HL-60 (cell line): ENCODE data around the gene KCNQ1.

Source experiments
- DNase-seq, 2 experiments: peaks; one replicate each; pipeline ENCODE4 v3.0.0-alpha.2; 2010 to 2020; ENCODE audit warnings: low read depth in 1 of 2, low spot score in 1 of 2
- H3K27ac ChIP-seq: fragments of 250-450 bp; sonication (Bioruptor Pico); replicated peaks from 2 replicates; pipeline ENCODE4 v1.5.1; 2020; ENCODE audit warnings: mild to moderate bottlenecking, moderate library complexity
- H3K27me3 ChIP-seq: fragments of 250-450 bp; sonication (Bioruptor Pico); 2 replicates; pipeline ENCODE4 v1.5.1; 2021; ENCODE audit warnings: mild to moderate bottlenecking, moderate library complexity; ENCODE audit not compliant: insufficient read depth, poor library complexity, severe bottlenecking
- H3K4me3 ChIP-seq: replicated peaks from 2 replicates; pipeline ENCODE4 v1.5.1; 2011; ENCODE audit warnings: mild to moderate bottlenecking, control low read depth, low read length; ENCODE audit not compliant: insufficient read depth
- GABPA ChIP-seq: IDR thresholded peaks from 2 replicates; pipeline ENCODE4 v1.6.1; 2012; ENCODE audit warnings: low read depth
- POLR2AphosphoS5 ChIP-seq: IDR thresholded peaks from 2 replicates; pipeline ENCODE4 v1.6.1; 2012; ENCODE audit warnings: low read depth
- SPI1 ChIP-seq: IDR thresholded peaks from 2 replicates; pipeline ENCODE4 v1.6.1; 2012; ENCODE audit warnings: low read depth, mild to moderate bottlenecking, borderline replicate concordance
- TF ChIP-seq, protein P1 (sequence below): IDR thresholded peaks from one replicate; pipeline ENCODE4 v1.5.1; 2011; ENCODE audit warnings: low read length, control low read depth, inconsistent platforms; ENCODE audit not compliant: insufficient read depth
- TF ChIP-seq, protein P2 (sequence below): IDR thresholded peaks from 2 replicates; pipeline ENCODE4 v1.6.1; 2012; ENCODE audit warnings: low read depth; ENCODE audit not compliant: insufficient replicate concordance

Gene KCNQ1

DNA sequence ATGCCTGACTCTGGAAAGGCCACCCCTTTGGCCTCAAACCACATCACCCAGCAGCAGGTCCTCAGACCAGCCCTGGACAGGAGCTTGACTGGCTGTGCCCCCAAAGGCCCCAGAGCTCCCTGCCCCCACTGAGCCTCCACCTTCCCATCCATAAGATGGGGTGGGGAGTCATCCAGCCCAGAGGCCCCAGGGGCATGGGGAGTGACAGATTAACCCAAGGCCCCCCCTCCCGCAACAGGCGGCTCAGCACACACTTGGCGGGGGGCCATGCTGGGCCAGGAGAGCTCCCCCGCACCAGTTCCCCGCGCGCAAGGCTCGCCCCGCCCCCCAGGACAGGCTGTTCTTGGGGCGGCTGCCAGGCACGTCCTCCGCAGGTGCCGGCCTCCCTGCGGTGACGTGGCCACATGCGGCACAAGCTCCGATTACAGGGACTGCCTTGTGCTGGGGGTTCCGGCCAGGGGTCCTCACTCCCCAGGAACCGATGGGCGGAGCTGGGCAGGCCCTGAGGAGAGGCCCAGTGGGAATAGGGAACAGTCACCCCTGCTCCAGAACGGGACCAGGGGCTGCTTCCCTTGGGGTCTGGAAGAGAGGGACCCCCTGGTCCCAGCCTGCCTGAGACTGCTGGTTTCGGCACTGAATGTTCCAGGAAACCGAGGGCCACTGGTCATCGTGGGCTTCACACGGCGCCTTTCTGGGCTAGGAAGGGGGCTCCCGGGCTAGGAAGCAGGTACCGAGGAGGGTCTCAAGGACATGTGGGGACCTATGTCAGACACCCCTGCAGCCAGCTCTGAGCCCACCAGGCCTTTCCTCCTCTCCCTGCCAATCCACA, 445.9 kb downstream of the KCNQ1 start:
- DNase-seq, result no peak
- Histone ChIP-seq H3K27ac (no peak overlapping the region), H3K27me3 (peaks cover 8% of the 10 kb centered on the region), H3K4me3 (no peak overlapping the region)
- TF ChIP-seq, protein P1, sequence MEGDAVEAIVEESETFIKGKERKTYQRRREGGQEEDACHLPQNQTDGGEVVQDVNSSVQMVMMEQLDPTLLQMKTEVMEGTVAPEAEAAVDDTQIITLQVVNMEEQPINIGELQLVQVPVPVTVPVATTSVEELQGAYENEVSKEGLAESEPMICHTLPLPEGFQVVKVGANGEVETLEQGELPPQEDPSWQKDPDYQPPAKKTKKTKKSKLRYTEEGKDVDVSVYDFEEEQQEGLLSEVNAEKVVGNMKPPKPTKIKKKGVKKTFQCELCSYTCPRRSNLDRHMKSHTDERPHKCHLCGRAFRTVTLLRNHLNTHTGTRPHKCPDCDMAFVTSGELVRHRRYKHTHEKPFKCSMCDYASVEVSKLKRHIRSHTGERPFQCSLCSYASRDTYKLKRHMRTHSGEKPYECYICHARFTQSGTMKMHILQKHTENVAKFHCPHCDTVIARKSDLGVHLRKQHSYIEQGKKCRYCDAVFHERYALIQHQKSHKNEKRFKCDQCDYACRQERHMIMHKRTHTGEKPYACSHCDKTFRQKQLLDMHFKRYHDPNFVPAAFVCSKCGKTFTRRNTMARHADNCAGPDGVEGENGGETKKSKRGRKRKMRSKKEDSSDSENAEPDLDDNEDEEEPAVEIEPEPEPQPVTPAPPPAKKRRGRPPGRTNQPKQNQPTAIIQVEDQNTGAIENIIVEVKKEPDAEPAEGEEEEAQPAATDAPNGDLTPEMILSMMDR, result no peak
- TF ChIP-seq SPI1 (no peak), POLR2AphosphoS5 (no peak), GABPA (no peak)
- TF ChIP-seq, protein P2, sequence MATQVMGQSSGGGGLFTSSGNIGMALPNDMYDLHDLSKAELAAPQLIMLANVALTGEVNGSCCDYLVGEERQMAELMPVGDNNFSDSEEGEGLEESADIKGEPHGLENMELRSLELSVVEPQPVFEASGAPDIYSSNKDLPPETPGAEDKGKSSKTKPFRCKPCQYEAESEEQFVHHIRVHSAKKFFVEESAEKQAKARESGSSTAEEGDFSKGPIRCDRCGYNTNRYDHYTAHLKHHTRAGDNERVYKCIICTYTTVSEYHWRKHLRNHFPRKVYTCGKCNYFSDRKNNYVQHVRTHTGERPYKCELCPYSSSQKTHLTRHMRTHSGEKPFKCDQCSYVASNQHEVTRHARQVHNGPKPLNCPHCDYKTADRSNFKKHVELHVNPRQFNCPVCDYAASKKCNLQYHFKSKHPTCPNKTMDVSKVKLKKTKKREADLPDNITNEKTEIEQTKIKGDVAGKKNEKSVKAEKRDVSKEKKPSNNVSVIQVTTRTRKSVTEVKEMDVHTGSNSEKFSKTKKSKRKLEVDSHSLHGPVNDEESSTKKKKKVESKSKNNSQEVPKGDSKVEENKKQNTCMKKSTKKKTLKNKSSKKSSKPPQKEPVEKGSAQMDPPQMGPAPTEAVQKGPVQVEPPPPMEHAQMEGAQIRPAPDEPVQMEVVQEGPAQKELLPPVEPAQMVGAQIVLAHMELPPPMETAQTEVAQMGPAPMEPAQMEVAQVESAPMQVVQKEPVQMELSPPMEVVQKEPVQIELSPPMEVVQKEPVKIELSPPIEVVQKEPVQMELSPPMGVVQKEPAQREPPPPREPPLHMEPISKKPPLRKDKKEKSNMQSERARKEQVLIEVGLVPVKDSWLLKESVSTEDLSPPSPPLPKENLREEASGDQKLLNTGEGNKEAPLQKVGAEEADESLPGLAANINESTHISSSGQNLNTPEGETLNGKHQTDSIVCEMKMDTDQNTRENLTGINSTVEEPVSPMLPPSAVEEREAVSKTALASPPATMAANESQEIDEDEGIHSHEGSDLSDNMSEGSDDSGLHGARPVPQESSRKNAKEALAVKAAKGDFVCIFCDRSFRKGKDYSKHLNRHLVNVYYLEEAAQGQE, result no peak

GRCh38 chr11:2891326-2892214, 446.8 kb downstream of the KCNQ1 start:
- TF ChIP-seq, protein P2, result no peak
- TF ChIP-seq GABPA, result no peak

DNA sequence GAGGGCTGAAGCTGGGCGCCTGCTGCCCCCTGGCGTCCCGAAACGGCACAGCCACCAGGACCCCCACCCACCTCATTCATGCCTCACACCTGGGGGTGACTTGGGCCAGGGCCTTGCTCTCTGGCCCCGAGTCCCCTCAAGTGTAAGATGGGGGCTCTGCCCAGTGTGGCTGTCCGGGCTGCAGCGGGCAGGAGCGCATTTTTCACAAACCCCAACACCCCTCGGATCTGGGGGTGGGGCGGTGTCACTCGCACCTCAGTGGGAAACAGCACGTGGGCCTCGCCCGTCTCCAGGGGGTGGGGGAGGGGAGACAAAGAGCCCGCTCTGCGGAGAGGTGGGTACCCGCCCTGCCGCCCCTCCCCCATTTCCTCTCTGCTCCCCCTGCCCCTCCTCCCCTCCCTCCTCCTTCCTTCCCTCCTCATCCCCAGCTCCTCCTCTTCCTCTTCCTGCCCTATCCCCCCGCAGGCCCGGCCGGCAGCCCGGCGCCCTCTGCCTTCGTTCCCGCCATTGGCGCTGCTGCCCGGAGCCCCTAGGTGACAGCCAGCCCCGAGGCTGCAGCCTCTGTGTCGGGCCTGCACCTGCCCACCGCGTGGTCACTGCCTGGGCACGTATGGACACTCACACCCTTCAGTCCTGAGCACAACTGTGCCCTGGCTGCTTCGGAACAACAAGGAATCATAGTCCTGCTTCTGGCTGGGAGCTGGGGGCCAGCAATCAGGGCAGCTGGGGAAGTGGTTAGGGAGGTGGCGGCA, 447.6 kb downstream of the KCNQ1 start:
- H3K27ac ChIP-seq, result peak overlapping the region; percentile 38
- DNase-seq, result peak; percentile 51 to 55
- TF ChIP-seq, protein P1, result peak; percentile 76
- peak; percentile 67 for TF ChIP-seq GABPA
- TF ChIP-seq, protein P2, result no peak
- no peak for TF ChIP-seq POLR2AphosphoS5
- TF ChIP-seq SPI1, result peak; percentile 51; the same call in 1 of the 2 replicates
- peak overlapping the region; percentile 39 for H3K4me3 ChIP-seq
- peaks cover 1% of the 10 kb centered on the region for H3K27me3 ChIP-seq

More at GRCh38 chr11:2891326-2892214, 446.8 kb downstream of the KCNQ1 start:
- H3K4me3 ChIP-seq, result no peak overlapping the region; the same call in 1 of the 2 replicates
- no peak for DNase-seq
- H3K27ac ChIP-seq, result no peak overlapping the region
- H3K27me3 ChIP-seq, result peaks cover 8% of the 10 kb centered on the region
